HCT116 (cell line): ENCODE measurements around the gene GLCE.

Source experiments
- CEBPB ChIP-seq: IDR thresholded peaks from 2 replicates; pipeline ENCODE4 v1.6.1; 2012; ENCODE audit warnings: low read depth
- EGR1 ChIP-seq: IDR thresholded peaks from 2 replicates; pipeline ENCODE4 v1.6.1; 2012; ENCODE audit warnings: low read depth
- EZH2 ChIP-seq: fragments of 200-600 bp; sonication (generic); IDR thresholded peaks from 2 replicates; pipeline ENCODE4 v1.6.1; 2017; ENCODE audit warnings: antibody characterized with exemption, mixed run types
- EZH2phosphoT487 ChIP-seq: fragments of 200-600 bp; IDR thresholded peaks from 2 replicates; pipeline ENCODE4 v1.6.1; 2018; ENCODE audit warnings: antibody characterized with exemption, borderline replicate concordance
- FOSL1 ChIP-seq: IDR thresholded peaks from 2 replicates; pipeline ENCODE4 v1.6.1; 2012; ENCODE audit warnings: low read depth
- JUND ChIP-seq: IDR thresholded peaks from 2 replicates; pipeline ENCODE4 v1.6.1; 2012
- POLR2A ChIP-seq: IDR thresholded peaks from 2 replicates; pipeline ENCODE4 v1.7.0; 2011; ENCODE audit warnings: borderline replicate concordance; ENCODE audit not compliant: insufficient read depth, insufficient read length; ENCODE audit errors: extremely low read depth
- POLR2AphosphoS5 ChIP-seq: IDR thresholded peaks from 2 replicates; pipeline ENCODE4 v1.6.1; 2011; ENCODE audit warnings: mild to moderate bottlenecking, low read depth, low read length, moderate library complexity
- SP1 ChIP-seq: IDR thresholded peaks from 2 replicates; pipeline ENCODE4 v1.6.1; 2012; ENCODE audit warnings: low read depth
- YY1 ChIP-seq: IDR thresholded peaks from 2 replicates; pipeline ENCODE4 v1.6.1; 2011; ENCODE audit warnings: low read length, low read depth, moderate library complexity, mild to moderate bottlenecking; ENCODE audit not compliant: insufficient replicate concordance; ENCODE audit errors: extremely low read depth
- TF ChIP-seq, protein P1 (sequence below): IDR thresholded peaks from 2 replicates; pipeline ENCODE4 v1.6.1; 2012
- TF ChIP-seq, protein P2 (sequence below): IDR thresholded peaks from 2 replicates; pipeline ENCODE4 v1.6.1; 2012; ENCODE audit warnings: low read depth
- TF ChIP-seq, protein P3 (sequence below), 3 experiments: fragments of 200-600 bp in 1 of 3; sonication (generic) in 1 of 3; IDR thresholded peaks in 2 of 3; conservative IDR thresholded peaks in 1 of 3; 2 replicates each; pipeline ENCODE4 v1.5.1; 2012 to 2017; ENCODE audit warnings: low read depth in 2 of 3, low read length in 2 of 3, antibody characterized with exemption in 1 of 3, borderline replicate concordance in 1 of 3, control low read depth in 1 of 3, mild to moderate bottlenecking in 1 of 3, mixed read lengths in 1 of 3, mixed run types in 1 of 3, moderate library complexity in 1 of 3; ENCODE audit not compliant: insufficient read depth in 1 of 3
- TF ChIP-seq, protein P4 (sequence below): IDR thresholded peaks from 2 replicates; pipeline ENCODE4 v1.6.1; 2012

DNA sequence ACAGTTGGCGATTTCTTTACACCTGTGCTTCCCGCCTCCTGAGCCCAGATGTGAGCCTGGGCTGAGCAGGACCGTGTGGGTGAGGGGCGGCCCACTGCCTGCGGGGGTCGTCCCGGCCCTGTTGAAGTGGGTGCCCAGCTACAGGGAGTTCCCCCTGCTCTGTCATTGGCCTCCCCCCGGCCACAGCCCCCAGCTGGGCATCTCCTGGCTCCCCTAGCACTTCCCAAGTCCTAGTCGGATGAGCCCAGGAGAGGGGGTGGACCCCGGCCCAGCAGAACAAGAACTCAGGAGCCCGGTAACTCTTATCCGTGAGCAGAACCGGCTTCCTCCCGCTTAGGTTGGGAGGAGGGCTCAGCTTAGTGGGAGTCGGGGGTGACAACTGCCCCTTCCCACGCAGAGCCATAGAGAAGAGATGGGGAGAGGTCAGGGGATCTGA lies 139.0 kb downstream of the GLCE start:
- no peak for TF ChIP-seq POLR2A
- TF ChIP-seq, protein P1, sequence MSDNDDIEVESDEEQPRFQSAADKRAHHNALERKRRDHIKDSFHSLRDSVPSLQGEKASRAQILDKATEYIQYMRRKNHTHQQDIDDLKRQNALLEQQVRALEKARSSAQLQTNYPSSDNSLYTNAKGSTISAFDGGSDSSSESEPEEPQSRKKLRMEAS, result no peak
- no peak for TF ChIP-seq CEBPB
- TF ChIP-seq, protein P2, sequence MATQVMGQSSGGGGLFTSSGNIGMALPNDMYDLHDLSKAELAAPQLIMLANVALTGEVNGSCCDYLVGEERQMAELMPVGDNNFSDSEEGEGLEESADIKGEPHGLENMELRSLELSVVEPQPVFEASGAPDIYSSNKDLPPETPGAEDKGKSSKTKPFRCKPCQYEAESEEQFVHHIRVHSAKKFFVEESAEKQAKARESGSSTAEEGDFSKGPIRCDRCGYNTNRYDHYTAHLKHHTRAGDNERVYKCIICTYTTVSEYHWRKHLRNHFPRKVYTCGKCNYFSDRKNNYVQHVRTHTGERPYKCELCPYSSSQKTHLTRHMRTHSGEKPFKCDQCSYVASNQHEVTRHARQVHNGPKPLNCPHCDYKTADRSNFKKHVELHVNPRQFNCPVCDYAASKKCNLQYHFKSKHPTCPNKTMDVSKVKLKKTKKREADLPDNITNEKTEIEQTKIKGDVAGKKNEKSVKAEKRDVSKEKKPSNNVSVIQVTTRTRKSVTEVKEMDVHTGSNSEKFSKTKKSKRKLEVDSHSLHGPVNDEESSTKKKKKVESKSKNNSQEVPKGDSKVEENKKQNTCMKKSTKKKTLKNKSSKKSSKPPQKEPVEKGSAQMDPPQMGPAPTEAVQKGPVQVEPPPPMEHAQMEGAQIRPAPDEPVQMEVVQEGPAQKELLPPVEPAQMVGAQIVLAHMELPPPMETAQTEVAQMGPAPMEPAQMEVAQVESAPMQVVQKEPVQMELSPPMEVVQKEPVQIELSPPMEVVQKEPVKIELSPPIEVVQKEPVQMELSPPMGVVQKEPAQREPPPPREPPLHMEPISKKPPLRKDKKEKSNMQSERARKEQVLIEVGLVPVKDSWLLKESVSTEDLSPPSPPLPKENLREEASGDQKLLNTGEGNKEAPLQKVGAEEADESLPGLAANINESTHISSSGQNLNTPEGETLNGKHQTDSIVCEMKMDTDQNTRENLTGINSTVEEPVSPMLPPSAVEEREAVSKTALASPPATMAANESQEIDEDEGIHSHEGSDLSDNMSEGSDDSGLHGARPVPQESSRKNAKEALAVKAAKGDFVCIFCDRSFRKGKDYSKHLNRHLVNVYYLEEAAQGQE, result no peak
- TF ChIP-seq, protein P3, sequence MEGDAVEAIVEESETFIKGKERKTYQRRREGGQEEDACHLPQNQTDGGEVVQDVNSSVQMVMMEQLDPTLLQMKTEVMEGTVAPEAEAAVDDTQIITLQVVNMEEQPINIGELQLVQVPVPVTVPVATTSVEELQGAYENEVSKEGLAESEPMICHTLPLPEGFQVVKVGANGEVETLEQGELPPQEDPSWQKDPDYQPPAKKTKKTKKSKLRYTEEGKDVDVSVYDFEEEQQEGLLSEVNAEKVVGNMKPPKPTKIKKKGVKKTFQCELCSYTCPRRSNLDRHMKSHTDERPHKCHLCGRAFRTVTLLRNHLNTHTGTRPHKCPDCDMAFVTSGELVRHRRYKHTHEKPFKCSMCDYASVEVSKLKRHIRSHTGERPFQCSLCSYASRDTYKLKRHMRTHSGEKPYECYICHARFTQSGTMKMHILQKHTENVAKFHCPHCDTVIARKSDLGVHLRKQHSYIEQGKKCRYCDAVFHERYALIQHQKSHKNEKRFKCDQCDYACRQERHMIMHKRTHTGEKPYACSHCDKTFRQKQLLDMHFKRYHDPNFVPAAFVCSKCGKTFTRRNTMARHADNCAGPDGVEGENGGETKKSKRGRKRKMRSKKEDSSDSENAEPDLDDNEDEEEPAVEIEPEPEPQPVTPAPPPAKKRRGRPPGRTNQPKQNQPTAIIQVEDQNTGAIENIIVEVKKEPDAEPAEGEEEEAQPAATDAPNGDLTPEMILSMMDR (IDR thresholded peaks at IDR 0.05 in 2 of 3, conservative IDR thresholded peaks at IDR 0.05 in 1 of 3; ENCODE audit: borderline replicate concordance in 1 of 3, insufficient read depth in 1 of 3, low read depth in 2 of 3, low read length in 2 of 3), result no peak
- TF ChIP-seq EZH2, result no peak
- TF ChIP-seq SP1, result no peak
- TF ChIP-seq EZH2phosphoT487, result no peak
- no peak for TF ChIP-seq POLR2AphosphoS5
- TF ChIP-seq EGR1, result no peak
- TF ChIP-seq, protein P4, sequence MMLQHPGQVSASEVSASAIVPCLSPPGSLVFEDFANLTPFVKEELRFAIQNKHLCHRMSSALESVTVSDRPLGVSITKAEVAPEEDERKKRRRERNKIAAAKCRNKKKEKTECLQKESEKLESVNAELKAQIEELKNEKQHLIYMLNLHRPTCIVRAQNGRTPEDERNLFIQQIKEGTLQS, result no peak
- no peak for TF ChIP-seq YY1
- no peak for TF ChIP-seq JUND
- no peak for TF ChIP-seq FOSL1
